ENCODE data around the gene DDX27. TPM values are rescaled to one million over a fixed set of nuclear protein-coding genes. Genes with fewer than 3 reads are reported as not detected.

Gene DDX27
- total and polyA plus RNA-seq, 2 of the 13 experiments (the other 11 are each of a cell fraction or from before 2014, with no cell fraction given), result 42.6 to 72.8 TPM

- TF ChIP-seq ZBTB38 (CRISPR knock-in tag; IDR thresholded peaks at IDR 0.05), result peak; percentile 75
- no peak for TF ChIP-seq EP300 (IDR thresholded peaks at IDR 0.05; ENCODE audit: low read depth in 2 of 2, low read length in 2 of 2)
- TF ChIP-seq EP300 (CRISPR knock-in tag; IDR thresholded peaks at IDR 0.05; ENCODE audit: borderline replicate concordance), result no peak
- no peak for TF ChIP-seq ZNF674 (CRISPR knock-in tag; IDR thresholded peaks at IDR 0.05; ENCODE audit: low read depth)
- peak; percentile 86 for TF ChIP-seq SAP130 (CRISPR knock-in tag; IDR thresholded peaks at IDR 0.05; ENCODE audit: low read depth)
- no peak for TF ChIP-seq ZBTB46 (CRISPR knock-in tag; IDR thresholded peaks at IDR 0.05; ENCODE audit: borderline replicate concordance)
- TF ChIP-seq ZNF367 (CRISPR knock-in tag; IDR thresholded peaks at IDR 0.05; ENCODE audit: borderline replicate concordance), result no peak
- TF ChIP-seq, protein P1, sequence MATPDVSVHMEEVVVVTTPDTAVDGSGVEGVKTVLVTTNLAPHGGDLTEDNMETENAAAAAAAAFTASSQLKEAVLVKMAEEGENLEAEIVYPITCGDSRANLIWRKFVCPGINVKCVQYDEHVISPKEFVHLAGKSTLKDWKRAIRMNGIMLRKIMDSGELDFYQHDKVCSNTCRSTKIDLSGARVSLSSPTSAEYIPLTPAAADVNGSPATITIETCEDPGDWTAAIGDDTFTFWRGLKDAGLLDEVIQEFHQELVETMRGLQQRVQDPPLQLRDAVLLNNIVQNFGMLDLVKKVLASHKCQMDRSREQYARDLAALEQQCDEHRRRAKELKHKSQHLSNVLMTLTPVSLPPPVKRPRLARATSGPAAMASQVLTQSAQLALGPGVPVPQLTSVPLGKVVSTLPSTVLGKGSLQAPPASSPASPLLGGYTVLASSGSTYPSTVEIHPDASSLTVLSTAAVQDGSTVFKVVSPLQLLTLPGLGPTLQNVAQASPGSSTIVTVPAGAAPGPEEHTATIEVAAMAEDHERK (CRISPR knock-in tag; IDR thresholded peaks at IDR 0.05; ENCODE audit: low read depth), result no peak
- no peak for TF ChIP-seq CHD4 (IDR thresholded peaks at IDR 0.05; ENCODE audit: borderline replicate concordance, low read length)
- TF ChIP-seq, protein P2, sequence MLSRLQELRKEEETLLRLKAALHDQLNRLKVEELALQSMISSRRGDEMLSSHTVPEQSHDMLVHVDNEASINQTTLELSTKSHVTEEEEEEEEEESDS (CRISPR knock-in tag; IDR thresholded peaks at IDR 0.05; ENCODE audit: borderline replicate concordance), result no peak
- TF ChIP-seq ZNF670 (CRISPR knock-in tag; IDR thresholded peaks at IDR 0.05; ENCODE audit: borderline replicate concordance), result no peak
- no peak for TF ChIP-seq U2AF2 (IDR thresholded peaks at IDR 0.05; ENCODE audit: low read depth, low read length)
- TF ChIP-seq MAFF (IDR thresholded peaks at IDR 0.05; ENCODE audit: low read depth, low read length), result no peak
- TF ChIP-seq TFE3 (CRISPR knock-in tag; IDR thresholded peaks at IDR 0.05), result peak; percentile 37; the same call in 1 of the 2 replicates
- no peak for TF ChIP-seq RFX5 (IDR thresholded peaks at IDR 0.05; ENCODE audit: low read depth, low read length)
- TF ChIP-seq NKX3-1 (CRISPR knock-in tag; IDR thresholded peaks at IDR 0.05), result no peak
- no peak for TF ChIP-seq HCFC1 (IDR thresholded peaks at IDR 0.05; ENCODE audit: low read depth, low read length)
- no peak for TF ChIP-seq ZBTB10 (CRISPR knock-in tag; IDR thresholded peaks at IDR 0.05; ENCODE audit: borderline replicate concordance)
- no peak for TF ChIP-seq ZNF720 (CRISPR knock-in tag; IDR thresholded peaks at IDR 0.05)
- TF ChIP-seq, protein P3, sequence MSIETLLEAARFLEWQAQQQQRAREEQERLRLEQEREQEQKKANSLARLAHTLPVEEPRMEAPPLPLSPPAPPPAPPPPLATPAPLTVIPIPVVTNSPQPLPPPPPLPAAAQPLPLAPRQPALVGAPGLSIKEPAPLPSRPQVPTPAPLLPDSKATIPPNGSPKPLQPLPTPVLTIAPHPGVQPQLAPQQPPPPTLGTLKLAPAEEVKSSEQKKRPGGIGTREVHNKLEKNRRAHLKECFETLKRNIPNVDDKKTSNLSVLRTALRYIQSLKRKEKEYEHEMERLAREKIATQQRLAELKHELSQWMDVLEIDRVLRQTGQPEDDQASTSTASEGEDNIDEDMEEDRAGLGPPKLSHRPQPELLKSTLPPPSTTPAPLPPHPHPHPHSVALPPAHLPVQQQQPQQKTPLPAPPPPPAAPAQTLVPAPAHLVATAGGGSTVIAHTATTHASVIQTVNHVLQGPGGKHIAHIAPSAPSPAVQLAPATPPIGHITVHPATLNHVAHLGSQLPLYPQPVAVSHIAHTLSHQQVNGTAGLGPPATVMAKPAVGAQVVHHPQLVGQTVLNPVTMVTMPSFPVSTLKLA (IDR thresholded peaks at IDR 0.05), result no peak
- TF ChIP-seq AHR (CRISPR knock-in tag; IDR thresholded peaks at IDR 0.05), result no peak
Observed at GRCh38 chr20:49216991-49217578, 2.1 kb upstream of the DDX27 start (continued).
